ENCODE data around the gene CCDC33.

GRCh38 chr15:74349241-74349778 is 113.2 kb downstream of the CCDC33 start:
- TF ChIP-seq CREB5 (CRISPR knock-in tag; IDR thresholded peaks at IDR 0.05; ENCODE audit: low read depth) (no peak), POU6F1 (CRISPR knock-in tag; IDR thresholded peaks at IDR 0.05; ENCODE audit: borderline replicate concordance, low read depth) (no peak), RARB (CRISPR knock-in tag; IDR thresholded peaks at IDR 0.05) (no peak), ZFP30 (CRISPR knock-in tag; IDR thresholded peaks at IDR 0.05) (no peak), PATZ1 (CRISPR knock-in tag; IDR thresholded peaks at IDR 0.05; ENCODE audit: borderline replicate concordance) (no peak), GLIS3 (CRISPR knock-in tag; IDR thresholded peaks at IDR 0.05) (no peak), OSR1 (CRISPR knock-in tag; IDR thresholded peaks at IDR 0.05) (no peak), ZFP3 (CRISPR knock-in tag; IDR thresholded peaks at IDR 0.05) (no peak), TCF4 (CRISPR knock-in tag; IDR thresholded peaks at IDR 0.05; ENCODE audit: borderline replicate concordance) (no peak), ZNF565 (CRISPR knock-in tag; conservative IDR thresholded peaks at IDR 0.05; ENCODE audit: low read depth) (no peak), ARNTL (CRISPR knock-in tag; IDR thresholded peaks at IDR 0.05; ENCODE audit: borderline replicate concordance, low read depth) (no peak)

All from SK-N-SH treated with all-trans-retinoic acid at 6 μM for 48 hours (cell line).